HepG2 (cell line): Measurements from ENCODE around the gene GJC2. TPM values are rescaled to one million over a fixed set of nuclear protein-coding genes. Genes with fewer than 3 reads are reported as not detected.

ENCODE experiments used
- NFKBIZ ChIP-seq: IDR thresholded peaks from 2 replicates; pipeline ENCODE4 v1.6.1; 2018; ENCODE audit warnings: missing genetic modification reagents, missing compliant biosample characterization
- PITX1 ChIP-seq: sonication (generic); formaldehyde crosslinking; IDR thresholded peaks from 2 replicates; pipeline ENCODE4 v1.5.1; 2020; ENCODE audit warnings: mild to moderate bottlenecking, missing genetic modification reagents
- RFXAP ChIP-seq: sonication (generic); formaldehyde crosslinking; IDR thresholded peaks from 2 replicates; pipeline ENCODE4 v1.4.0; 2020; ENCODE audit warnings: missing genetic modification reagents, borderline replicate concordance
- SALL2 ChIP-seq: sonication (generic); formaldehyde crosslinking; IDR thresholded peaks from 2 replicates; pipeline ENCODE4 v1.8.1; 2023; ENCODE audit warnings: mild to moderate bottlenecking, missing genetic modification reagents, inconsistent platforms
- SRSF4 ChIP-seq: fragments of 200-400 bp; formaldehyde crosslinking; IDR thresholded peaks from one replicate; pipeline ENCODE4 v1.6.1; 2018; ENCODE audit warnings: mild to moderate bottlenecking, low read depth, low read length, moderate library complexity; ENCODE audit not compliant: poor library complexity, severe bottlenecking
- TAF1 ChIP-seq: sonication (generic); formaldehyde crosslinking; IDR thresholded peaks from 2 replicates; pipeline ENCODE4 v1.4.0; 2020; ENCODE audit warnings: missing genetic modification reagents
- TFAP4 ChIP-seq: sonication (generic); IDR thresholded peaks from 2 replicates; pipeline ENCODE4 v1.6.1; 2016; ENCODE audit warnings: low read depth, borderline replicate concordance
- ZBTB4 ChIP-seq: sonication (generic); formaldehyde crosslinking; IDR thresholded peaks from 2 replicates; pipeline ENCODE4 v1.4.0; 2020; ENCODE audit warnings: missing genetic modification reagents, mild to moderate bottlenecking, borderline replicate concordance
- ZC3H4 ChIP-seq: sonication (generic); formaldehyde crosslinking; IDR thresholded peaks from 2 replicates; pipeline ENCODE4 v1.4.0; 2020; ENCODE audit warnings: missing genetic modification reagents, borderline replicate concordance
- ZFP82 ChIP-seq: sonication (generic); formaldehyde crosslinking; IDR thresholded peaks from 2 replicates; pipeline ENCODE4 v1.5.1; 2020; ENCODE audit warnings: mild to moderate bottlenecking, missing genetic modification reagents, borderline replicate concordance
- ZNF496 ChIP-seq: sonication (generic); formaldehyde crosslinking; IDR thresholded peaks from 2 replicates; pipeline ENCODE4 v1.8.1; 2023; ENCODE audit warnings: mild to moderate bottlenecking, moderate library complexity, missing genetic modification reagents; ENCODE audit not compliant: insufficient replicate concordance
- ZNF597 ChIP-seq: sonication (generic); formaldehyde crosslinking; IDR thresholded peaks from 2 replicates; pipeline ENCODE4 v1.5.0; 2020; ENCODE audit warnings: missing genetic modification reagents
- ZNF678 ChIP-seq: sonication (generic); formaldehyde crosslinking; IDR thresholded peaks from 2 replicates; pipeline ENCODE4 v1.4.0; 2020; ENCODE audit warnings: mild to moderate bottlenecking, missing genetic modification reagents
- polyA plus RNA-seq, 8 experiments: library from polyadenylated mRNA; depleted of rRNA in 3 of 8; stranded (reverse) in 7 of 8; unstranded in 1 of 8; fragments of >200 nt; fragmentation: Illumina TruSeq in 4 of 8; extraction: Trizol in 4 of 8; gene quantifications; 2 replicates each; pipeline versions ENCODE4 v1.2.1 to v1.2.3, GENCODE V29; 2011 to 2016; ENCODE audit warnings: low read depth in 4 of 8, missing spikeins in 1 of 8, mixed read lengths in 1 of 8; ENCODE audit not compliant: insufficient read depth in 1 of 8
- total RNA-seq, 5 experiments: library from RNA; depleted of rRNA; stranded (reverse); fragments of >200 nt; fragmentation: Illumina TruSeq; extraction: Trizol; gene quantifications; 2 replicates each; pipeline ENCODE4 v1.2.3, GENCODE V29; 2016; ENCODE audit warnings: low read depth in 1 of 5
- TF ChIP-seq, protein P1 (sequence below): sonication (generic); formaldehyde crosslinking; IDR thresholded peaks from 2 replicates; pipeline ENCODE4 v1.8.0; 2022; ENCODE audit warnings: mild to moderate bottlenecking, missing genetic modification reagents, moderate library complexity
- TF ChIP-seq, protein P2 (sequence below): sonication (generic); formaldehyde crosslinking; IDR thresholded peaks from 2 replicates; pipeline ENCODE4 v1.4.0; 2020; ENCODE audit warnings: missing genetic modification reagents
- TF ChIP-seq, protein P3 (sequence below): sonication (generic); formaldehyde crosslinking; IDR thresholded peaks from 2 replicates; pipeline ENCODE4 v1.9.0; 2021; ENCODE audit warnings: missing genetic modification reagents, borderline replicate concordance

Gene GJC2
- total and polyA plus RNA-seq, 2 of the 13 experiments (the other 11 are each of a cell fraction or from before 2014, with no cell fraction given) = 1.6 to 3.8 TPM

GRCh38 chr1:228109962-228110488 is 39.7 kb upstream of the GJC2 start (continued):
- TF ChIP-seq TFAP4 (peak; percentile 86; the same call in 1 of the 2 replicates), RFXAP (CRISPR knock-in tag) (no peak), NFKBIZ (CRISPR knock-in tag) (no peak), TAF1 (no peak; the same call in 1 of the 2 replicates), PITX1 (CRISPR knock-in tag) (no peak), ZNF597 (CRISPR knock-in tag) (no peak), ZFP82 (CRISPR knock-in tag) (no peak), ZC3H4 (CRISPR knock-in tag) (no peak), ZNF496 (CRISPR knock-in tag) (no peak), ZBTB4 (CRISPR knock-in tag) (no peak), SRSF4 (no peak), ZNF678 (CRISPR knock-in tag) (no peak), SALL2 (no peak)
- TF ChIP-seq, protein P1, sequence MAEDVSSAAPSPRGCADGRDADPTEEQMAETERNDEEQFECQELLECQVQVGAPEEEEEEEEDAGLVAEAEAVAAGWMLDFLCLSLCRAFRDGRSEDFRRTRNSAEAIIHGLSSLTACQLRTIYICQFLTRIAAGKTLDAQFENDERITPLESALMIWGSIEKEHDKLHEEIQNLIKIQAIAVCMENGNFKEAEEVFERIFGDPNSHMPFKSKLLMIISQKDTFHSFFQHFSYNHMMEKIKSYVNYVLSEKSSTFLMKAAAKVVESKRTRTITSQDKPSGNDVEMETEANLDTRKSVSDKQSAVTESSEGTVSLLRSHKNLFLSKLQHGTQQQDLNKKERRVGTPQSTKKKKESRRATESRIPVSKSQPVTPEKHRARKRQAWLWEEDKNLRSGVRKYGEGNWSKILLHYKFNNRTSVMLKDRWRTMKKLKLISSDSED (CRISPR knock-in tag) = no peak
- TF ChIP-seq, protein P2, sequence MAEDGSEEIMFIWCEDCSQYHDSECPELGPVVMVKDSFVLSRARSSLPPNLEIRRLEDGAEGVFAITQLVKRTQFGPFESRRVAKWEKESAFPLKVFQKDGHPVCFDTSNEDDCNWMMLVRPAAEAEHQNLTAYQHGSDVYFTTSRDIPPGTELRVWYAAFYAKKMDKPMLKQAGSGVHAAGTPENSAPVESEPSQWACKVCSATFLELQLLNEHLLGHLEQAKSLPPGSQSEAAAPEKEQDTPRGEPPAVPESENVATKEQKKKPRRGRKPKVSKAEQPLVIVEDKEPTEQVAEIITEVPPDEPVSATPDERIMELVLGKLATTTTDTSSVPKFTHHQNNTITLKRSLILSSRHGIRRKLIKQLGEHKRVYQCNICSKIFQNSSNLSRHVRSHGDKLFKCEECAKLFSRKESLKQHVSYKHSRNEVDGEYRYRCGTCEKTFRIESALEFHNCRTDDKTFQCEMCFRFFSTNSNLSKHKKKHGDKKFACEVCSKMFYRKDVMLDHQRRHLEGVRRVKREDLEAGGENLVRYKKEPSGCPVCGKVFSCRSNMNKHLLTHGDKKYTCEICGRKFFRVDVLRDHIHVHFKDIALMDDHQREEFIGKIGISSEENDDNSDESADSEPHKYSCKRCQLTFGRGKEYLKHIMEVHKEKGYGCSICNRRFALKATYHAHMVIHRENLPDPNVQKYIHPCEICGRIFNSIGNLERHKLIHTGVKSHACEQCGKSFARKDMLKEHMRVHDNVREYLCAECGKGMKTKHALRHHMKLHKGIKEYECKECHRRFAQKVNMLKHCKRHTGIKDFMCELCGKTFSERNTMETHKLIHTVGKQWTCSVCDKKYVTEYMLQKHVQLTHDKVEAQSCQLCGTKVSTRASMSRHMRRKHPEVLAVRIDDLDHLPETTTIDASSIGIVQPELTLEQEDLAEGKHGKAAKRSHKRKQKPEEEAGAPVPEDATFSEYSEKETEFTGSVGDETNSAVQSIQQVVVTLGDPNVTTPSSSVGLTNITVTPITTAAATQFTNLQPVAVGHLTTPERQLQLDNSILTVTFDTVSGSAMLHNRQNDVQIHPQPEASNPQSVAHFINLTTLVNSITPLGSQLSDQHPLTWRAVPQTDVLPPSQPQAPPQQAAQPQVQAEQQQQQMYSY (CRISPR knock-in tag) = no peak
- TF ChIP-seq, protein P3, sequence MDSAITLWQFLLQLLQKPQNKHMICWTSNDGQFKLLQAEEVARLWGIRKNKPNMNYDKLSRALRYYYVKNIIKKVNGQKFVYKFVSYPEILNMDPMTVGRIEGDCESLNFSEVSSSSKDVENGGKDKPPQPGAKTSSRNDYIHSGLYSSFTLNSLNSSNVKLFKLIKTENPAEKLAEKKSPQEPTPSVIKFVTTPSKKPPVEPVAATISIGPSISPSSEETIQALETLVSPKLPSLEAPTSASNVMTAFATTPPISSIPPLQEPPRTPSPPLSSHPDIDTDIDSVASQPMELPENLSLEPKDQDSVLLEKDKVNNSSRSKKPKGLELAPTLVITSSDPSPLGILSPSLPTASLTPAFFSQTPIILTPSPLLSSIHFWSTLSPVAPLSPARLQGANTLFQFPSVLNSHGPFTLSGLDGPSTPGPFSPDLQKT (CRISPR knock-in tag) = no peak
